M059J (cell line): ENCODE results near the gene PIRT. TPM values are rescaled to one million over a fixed set of nuclear protein-coding genes. Genes with fewer than 3 reads are reported as not detected.

ENCODE experiments used
- DNase-seq: peaks from one replicate; pipeline ENCODE4 v3.0.0-alpha.2; 2012; ENCODE audit warnings: low read depth
- total RNA-seq: library from RNA; depleted of rRNA; stranded (reverse); fragments of >200 nt; shearing (Covaris generic); gene quantifications from 2 replicates; pipeline ENCODE4 v1.2.3, GENCODE V29; 2014; rRNA removed

The PIRT gene
- total RNA-seq, 1 experiment from 2014 or later = not detected

DNA sequence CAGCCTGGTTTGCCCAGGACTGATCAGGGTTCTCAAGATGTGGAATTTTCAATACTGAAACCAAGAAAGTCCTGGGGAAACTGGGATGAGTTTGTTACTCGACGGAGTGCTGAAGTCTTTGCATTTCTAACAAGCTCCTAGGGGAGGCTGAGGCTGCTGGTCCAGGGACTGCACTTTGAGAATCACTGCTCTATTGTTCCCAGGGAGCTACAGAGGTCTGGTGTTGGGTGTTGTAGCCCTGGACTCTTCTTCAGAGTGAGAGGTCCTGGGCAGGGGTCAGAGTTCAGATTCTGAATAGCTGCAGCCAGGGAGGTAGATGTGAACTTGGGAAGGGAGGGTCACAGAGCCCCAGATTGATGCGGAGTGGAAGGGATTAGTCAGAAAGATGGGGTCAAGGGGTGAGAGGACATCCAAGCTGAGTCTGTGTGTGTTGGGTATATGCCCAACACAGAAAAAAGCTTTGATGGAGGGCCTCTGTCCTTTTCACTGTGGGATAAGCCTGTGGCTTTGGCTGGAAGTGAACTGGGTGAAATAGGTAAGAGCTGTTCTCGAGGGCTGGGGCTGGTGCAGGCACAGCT, 48.1 kb downstream of the PIRT start:
- no peak for DNase-seq

DNA sequence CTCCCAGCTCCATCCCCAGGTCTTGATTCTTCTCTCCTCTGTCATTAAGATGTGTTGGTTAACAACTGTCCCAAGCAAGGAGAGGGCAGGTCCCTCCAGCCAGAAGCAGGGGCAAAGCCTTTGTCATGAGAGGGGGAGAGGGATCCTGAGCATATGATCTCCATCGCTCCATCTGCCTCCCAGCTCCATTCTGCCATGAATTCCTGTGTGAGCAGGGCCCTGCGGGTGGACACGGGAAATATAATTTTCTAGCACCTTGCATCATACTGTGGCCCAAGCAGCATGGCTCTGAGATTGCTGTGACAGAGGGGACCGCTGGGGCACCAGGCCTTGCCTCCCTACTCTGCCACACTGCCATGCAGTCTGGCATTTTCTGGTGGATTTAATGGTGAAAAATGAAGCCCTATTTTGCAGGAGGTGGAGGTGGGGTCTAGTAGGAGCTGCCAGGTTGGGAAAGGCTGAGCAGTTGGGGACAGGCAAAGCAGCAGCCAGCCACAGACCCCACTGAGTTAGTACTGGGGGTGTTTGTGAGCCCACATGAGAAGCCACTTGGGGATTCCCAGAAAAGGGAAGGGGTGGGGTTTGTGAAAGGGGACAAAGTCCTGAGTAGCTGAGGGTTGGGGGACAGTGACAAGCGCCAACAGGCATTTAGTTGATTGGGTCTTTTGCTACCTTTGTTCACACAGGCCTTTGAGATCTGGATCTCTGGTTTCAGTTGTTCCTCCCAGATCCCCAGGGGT, 50.4 kb downstream of the PIRT start:
- DNase-seq = no peak

DNA sequence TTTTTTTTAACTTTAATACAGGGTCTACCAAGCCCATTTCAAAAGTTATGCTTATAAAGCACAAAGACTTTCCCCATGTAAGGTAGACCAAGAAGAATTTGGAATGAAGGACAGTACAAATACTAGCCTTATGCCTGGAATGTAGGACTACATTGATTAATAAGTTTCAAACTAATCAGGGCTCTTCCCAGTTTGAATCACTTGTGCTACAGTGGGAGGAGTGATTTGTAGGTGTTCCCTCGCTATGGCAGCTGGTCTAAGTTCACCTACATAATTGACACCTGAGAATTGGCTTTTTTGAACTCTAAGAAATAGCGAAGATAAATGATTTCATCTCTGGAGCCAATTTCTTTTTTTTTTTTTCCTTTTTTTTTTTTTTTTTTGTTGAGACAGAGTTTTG, 52.6 kb downstream of the PIRT start:
- DNase-seq = no peak

DNA sequence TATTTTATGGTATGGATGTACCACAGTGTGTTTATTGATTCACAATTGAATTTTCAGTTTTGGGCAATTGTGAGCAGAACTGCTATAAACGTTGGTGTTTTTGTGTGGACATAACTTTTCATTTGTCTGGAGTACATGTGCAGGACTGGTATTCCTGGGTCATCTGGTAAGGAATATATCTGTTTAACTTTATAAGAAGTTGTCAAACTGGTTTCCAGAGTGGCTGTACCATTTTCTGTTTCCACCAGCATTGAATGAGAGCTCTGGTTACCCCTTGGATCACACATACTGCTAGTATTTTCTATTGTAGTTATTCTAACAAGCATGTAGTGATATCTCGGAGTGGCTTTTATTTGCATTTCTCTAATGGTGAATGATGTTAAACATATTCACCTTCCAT, 58.3 kb downstream of the PIRT start:
- no peak for DNase-seq

DNA sequence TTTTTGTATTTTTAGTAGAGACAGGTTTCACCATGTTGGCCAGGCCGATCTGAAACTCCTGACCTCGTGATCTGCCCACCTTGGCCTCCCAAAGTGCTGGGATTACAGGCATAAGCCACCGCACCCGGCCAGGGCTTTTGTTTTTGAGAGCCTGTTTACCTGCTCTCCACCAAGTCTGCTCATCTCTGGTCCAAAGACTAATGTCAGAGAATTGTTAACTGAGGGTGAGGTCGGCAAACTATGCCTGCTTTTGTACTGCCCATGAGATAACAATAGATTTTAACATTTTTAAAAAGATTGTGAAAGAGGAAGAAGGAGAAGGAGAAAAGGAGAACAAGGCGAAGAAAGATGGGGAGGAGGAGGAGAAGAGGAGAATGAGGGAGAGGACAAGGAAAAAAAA, 60.0 kb downstream of the PIRT start:
- no peak for DNase-seq

DNA sequence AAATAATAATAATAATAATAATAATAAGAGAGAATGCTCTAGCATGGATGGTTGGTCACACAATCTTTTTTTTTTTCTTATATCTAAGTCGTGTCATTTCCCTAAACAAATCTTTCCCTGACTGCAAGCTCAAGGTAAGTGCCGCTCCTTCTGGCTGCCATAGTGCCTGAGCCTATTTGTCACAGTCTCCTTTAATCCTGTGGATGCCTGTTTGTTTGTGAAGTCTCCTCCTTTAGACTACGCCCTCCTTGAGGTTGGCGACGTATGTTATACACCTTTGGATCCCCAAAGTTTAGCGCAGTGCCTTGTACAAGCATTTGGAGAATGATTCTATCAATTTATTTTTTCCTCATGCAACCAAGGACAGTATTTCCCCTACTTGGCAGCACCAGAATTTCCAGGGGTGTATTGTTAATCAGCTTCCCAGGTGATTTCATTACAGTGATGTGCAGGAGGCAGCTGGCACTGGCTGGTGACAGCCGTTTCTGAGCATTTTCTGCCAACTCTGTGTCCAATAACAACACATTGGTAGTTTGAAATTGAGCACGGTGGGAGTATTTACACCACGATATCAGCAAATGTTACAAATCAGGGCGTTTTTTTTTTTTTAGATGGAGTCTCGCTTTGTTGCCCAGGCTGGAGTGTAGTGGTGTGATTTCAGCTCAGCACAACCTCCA, 60.6 kb downstream of the PIRT start:
- DNase-seq = no peak

DNA sequence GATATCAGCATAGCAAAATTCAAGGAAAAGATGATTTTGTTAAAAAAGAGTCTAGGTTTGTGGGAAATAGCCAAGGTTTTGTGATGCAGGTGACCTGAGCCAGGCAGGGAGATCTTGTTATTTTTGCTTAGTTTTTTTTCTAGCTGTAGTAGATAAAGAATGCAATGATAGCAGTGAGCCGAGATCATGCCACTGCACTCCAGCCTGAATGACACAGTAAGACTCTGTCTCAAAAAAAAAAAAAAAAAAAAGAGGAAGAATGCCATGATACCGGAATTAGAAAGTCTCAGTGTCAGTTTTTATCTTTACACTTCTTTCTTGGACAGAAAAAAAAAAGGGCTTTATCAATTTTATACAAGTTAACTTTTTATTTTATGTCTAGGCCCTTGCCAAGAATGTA, 61.5 kb downstream of the PIRT start:
- DNase-seq = no peak

DNA sequence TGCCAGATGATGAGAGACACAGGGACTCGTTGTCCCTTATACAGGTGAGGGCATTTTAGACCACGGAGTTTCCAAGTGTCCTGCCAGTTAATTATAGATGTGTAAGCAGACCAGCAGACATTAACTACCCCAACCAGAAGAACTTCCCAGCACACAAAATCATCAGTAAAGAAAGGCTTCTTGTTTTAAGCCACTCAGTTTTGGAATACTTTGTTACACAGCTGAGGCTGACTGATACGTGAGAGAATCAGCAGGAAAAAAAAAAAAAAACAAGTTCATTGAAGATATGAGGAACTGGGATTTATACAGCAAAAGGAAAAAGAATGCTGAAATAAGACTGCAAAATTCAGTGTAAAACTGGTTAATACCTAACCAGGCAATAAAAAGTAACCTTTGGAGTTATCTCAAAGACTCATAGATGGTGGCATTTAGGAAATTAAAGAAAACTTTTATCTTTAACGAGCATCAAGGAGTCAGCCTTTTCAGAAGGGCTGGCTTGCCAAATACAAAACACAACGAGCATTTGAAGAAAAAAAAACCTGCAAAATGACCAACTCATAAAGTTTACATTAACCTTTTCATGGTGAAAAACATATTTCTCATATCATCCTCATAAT, 62.0 kb downstream of the PIRT start:
- no peak for DNase-seq

DNA sequence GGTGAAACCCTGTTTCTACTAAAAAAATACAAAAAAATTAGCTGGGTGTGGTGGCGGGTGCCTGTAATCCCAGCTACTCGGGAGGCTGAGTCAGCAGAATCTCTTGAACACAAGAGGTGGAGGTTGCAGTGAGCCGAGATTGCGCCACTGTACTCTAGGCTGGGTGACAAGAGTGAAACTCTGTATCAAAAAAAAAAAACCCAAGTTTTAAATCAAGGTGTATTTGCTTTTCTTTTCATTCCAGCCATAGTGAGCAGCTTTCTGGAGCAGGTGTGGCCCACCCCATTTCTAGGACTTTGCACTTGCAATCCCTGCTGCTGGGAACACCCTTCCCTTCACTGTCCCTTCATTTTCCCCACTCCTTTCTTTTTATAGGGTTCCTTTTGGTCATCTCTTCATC, 62.8 kb downstream of the PIRT start:
- DNase-seq = no peak

DNA sequence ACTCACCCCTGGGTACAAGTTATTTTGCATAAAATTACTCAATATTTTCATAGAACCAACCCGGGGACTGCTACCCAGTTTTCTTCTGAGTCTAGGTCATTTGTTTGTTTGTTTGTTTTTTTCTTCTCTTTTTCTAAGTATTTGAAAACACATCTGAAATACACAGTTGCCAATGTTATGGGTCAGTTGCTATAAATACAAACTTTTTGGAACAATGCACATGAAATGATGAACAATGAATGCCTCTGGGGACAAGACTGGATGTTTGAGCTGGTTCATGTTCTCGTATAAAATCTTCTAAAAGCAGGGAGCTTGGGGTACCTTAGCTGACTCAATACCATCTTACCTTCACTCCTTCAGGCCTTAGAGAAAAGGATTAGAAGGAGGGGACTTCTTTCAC, 64.5 kb downstream of the PIRT start:
- DNase-seq = no peak

Other genes with a start within 250 kb of the PIRT start
- gene MYH3, start 180.8 kb downstream of the PIRT start, total RNA-seq = under 0.01 and 0.30 TPM in 2 replicates
- 19.9 and 29.5 TPM in 2 replicates for gene SCO1, start 140.6 kb downstream of the PIRT start, total RNA-seq
- 3.5 and 9.5 TPM in 2 replicates for gene ADPRM, start 140.5 kb downstream of the PIRT start, total RNA-seq
- 0.32 TPM in 1 of 2 replicates, not detected in the other for gene TMEM220, start 108.1 kb downstream of the PIRT start, total RNA-seq
- not detected in 2 replicates for gene TMEM238L, start 34.0 kb downstream of the PIRT start, total RNA-seq